SK-N-SH (cell line): ENCODE measurements around the gene DBX1.

Experiments used
- ELF1 ChIP-seq: IDR thresholded peaks from 2 replicates; pipeline ENCODE4 v1.4.0; 2012
- RAD21 ChIP-seq: IDR thresholded peaks from 2 replicates; pipeline ENCODE4 v1.6.1; 2012; ENCODE audit warnings: mild to moderate bottlenecking, low read length
- RXRA ChIP-seq: IDR thresholded peaks from 2 replicates; pipeline ENCODE4 v1.4.0; 2012; ENCODE audit warnings: low read depth, mild to moderate bottlenecking, borderline replicate concordance
- SMC3 ChIP-seq: IDR thresholded peaks from 2 replicates; pipeline ENCODE4 v1.6.1; 2012; ENCODE audit warnings: low read depth, low read length, improper control_type of control experiment
- TF ChIP-seq, protein P1 (sequence below): fragments of 200-600 bp; sonication (generic); IDR thresholded peaks from 2 replicates; pipeline ENCODE4 v1.6.1; 2017; ENCODE audit warnings: antibody characterized with exemption, mild to moderate bottlenecking, moderate library complexity
- TF ChIP-seq, protein P2 (sequence below): IDR thresholded peaks from 2 replicates; pipeline ENCODE4 v1.4.0; 2012; ENCODE audit warnings: low read depth
- TF ChIP-seq, protein P3 (sequence below): IDR thresholded peaks from 2 replicates; pipeline ENCODE4 v1.4.0; 2012; ENCODE audit warnings: low read depth, borderline replicate concordance

DNA sequence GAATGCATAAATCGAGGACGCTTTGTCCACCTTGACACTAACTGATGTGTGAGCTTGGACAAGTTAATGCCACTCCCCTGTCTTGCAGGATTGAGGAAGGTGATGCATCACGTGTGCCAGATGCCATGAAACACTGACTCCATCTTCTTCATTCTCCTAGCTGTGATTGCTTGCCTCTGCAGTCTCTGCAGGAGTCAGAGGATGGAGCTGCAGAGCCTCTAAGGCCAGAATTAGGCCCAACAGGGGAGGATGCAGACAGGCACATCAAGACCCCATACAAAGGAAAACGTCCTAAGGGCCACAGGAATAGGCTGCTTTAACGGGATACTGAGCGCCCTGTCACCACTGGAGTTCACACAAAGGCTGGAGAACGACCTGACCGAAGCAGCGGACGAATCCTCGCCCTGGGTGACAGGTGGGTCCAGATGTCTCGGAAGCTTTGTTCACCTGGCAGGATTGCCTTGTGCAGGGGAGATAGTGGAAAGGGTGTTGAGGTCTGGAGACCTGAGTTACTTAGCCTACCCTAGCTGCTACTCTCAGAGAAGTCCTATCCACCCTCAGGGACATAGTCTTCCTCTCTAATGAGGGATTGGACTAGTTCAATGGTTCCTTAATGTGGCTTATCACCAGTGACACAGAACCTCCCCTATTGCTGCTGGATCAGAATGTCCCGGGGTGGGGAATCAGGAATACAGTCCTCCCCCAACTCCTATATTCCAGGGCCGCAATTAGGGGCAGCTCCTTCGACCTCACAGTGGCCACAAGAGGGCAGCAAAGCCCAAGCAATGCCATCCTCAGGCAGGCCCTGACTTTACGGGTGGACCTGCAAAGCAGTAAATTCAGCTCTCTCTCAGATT, 32.4 kb downstream of the DBX1 start:
- TF ChIP-seq SMC3 (peak; percentile 92), RAD21 (peak; percentile 97), RXRA (no peak), ELF1 (no peak)
- TF ChIP-seq, protein P1, sequence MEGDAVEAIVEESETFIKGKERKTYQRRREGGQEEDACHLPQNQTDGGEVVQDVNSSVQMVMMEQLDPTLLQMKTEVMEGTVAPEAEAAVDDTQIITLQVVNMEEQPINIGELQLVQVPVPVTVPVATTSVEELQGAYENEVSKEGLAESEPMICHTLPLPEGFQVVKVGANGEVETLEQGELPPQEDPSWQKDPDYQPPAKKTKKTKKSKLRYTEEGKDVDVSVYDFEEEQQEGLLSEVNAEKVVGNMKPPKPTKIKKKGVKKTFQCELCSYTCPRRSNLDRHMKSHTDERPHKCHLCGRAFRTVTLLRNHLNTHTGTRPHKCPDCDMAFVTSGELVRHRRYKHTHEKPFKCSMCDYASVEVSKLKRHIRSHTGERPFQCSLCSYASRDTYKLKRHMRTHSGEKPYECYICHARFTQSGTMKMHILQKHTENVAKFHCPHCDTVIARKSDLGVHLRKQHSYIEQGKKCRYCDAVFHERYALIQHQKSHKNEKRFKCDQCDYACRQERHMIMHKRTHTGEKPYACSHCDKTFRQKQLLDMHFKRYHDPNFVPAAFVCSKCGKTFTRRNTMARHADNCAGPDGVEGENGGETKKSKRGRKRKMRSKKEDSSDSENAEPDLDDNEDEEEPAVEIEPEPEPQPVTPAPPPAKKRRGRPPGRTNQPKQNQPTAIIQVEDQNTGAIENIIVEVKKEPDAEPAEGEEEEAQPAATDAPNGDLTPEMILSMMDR = peak; percentile 89
- TF ChIP-seq, protein P2, sequence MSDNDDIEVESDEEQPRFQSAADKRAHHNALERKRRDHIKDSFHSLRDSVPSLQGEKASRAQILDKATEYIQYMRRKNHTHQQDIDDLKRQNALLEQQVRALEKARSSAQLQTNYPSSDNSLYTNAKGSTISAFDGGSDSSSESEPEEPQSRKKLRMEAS = no peak
- TF ChIP-seq, protein P3, sequence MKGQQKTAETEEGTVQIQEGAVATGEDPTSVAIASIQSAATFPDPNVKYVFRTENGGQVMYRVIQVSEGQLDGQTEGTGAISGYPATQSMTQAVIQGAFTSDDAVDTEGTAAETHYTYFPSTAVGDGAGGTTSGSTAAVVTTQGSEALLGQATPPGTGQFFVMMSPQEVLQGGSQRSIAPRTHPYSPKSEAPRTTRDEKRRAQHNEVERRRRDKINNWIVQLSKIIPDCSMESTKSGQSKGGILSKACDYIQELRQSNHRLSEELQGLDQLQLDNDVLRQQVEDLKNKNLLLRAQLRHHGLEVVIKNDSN = no peak
